ENCODE measurements around the gene MCM6. TPM values are rescaled to one million over a fixed set of nuclear protein-coding genes. Genes with fewer than 3 reads are reported as not detected.
"Not testable (repeated sequence)": the region's sequence is repeated elsewhere in the genome, so short reads cannot be mapped to it uniquely, and the experiment has no call there.

MCM6 gene
- total RNA-seq, 4 donors from 2014 or later, result 5.9 to 9.5 (median 7.1) TPM

DNA sequence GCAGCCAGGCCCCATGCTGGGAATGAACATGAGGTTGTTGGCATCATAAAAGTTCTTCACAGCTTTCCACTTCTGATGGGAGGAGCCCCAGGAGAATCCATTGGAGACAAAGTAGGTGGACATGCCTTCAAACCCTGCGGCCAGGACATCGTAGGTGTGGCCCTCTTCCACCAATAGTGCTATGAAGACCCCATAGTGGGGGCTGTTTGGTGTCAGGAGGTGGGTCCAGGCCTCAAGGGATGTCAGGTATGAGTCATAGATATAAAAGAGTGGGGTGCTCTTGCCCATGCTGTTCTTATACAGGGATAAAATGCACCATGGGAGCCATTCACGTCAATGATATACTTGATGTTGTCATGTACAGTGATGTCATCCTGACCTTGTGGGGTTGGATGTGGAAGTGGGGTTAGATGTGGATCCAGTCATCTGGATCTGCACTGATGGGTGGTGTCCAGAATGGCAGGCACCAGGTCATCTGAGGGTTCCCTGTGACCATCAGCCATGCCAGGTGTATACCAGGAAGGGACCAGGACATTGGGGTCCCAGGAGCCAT is 22.1 kb upstream of the MCM6 start:
- H3K27ac ChIP-seq, result no peak overlapping the region
- 96 to 100% methylated on average over 3 of the region's 3 CpGs for WGBS, 2 donors
- TF ChIP-seq POLR2A (IDR thresholded peaks at IDR 0.05), result no peak
- TF ChIP-seq, protein P1, sequence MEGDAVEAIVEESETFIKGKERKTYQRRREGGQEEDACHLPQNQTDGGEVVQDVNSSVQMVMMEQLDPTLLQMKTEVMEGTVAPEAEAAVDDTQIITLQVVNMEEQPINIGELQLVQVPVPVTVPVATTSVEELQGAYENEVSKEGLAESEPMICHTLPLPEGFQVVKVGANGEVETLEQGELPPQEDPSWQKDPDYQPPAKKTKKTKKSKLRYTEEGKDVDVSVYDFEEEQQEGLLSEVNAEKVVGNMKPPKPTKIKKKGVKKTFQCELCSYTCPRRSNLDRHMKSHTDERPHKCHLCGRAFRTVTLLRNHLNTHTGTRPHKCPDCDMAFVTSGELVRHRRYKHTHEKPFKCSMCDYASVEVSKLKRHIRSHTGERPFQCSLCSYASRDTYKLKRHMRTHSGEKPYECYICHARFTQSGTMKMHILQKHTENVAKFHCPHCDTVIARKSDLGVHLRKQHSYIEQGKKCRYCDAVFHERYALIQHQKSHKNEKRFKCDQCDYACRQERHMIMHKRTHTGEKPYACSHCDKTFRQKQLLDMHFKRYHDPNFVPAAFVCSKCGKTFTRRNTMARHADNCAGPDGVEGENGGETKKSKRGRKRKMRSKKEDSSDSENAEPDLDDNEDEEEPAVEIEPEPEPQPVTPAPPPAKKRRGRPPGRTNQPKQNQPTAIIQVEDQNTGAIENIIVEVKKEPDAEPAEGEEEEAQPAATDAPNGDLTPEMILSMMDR (IDR thresholded peaks at IDR 0.05), result no peak
- peaks cover 4 to 5% of the 10 kb centered on the region in 2 donors for H3K4me1 ChIP-seq
- no peaks in the 10 kb centered on the region for H3K36me3 ChIP-seq
- intact Hi-C loops (cut with DNase I), result no loop called here
- no peaks in the 10 kb centered on the region for H3K27me3 ChIP-seq
- H3K4me3 ChIP-seq (replicated peaks in 1 of 3), result no peak overlapping the region
- no peak for DNase-seq
- no peaks in the 10 kb centered on the region for H3K9me3 ChIP-seq

DNA sequence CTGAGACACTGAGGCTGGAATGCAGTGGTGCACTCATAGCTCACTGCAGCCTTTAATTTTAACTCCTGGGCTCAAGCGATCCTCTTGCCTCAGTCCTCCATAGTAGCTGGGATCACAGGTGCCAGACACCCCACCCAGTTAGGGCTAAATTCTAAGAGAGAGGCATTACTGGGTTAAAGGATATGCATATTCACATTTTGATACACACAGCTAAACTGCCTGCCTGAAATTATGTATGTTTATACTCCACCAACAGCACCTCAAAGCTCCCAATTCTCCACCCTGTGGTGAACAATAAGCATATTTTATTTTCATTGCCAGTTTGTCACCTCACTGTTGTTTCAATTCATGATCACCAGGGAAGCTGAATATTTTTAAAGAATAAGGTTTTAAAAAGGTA is 18.7 kb upstream of the MCM6 start:
- Histone ChIP-seq H3K27ac (no peak overlapping the region), H3K36me3 (no peaks in the 10 kb centered on the region), H3K27me3 (no peaks in the 10 kb centered on the region), H3K9me3 (no peaks in the 10 kb centered on the region), H3K4me3 (replicated peaks in 1 of 3) (no peak overlapping the region), H3K4me1 (peaks cover 4 to 5% of the 10 kb centered on the region in 2 donors)
- no peak for DNase-seq
- TF ChIP-seq, protein P1 (IDR thresholded peaks at IDR 0.05), result no peak
- no peak for TF ChIP-seq POLR2A (IDR thresholded peaks at IDR 0.05)
- 89 to 93% methylated on average over 1 of the region's 1 CpG for WGBS, 2 donors
- intact Hi-C loops (cut with DNase I), result no loop called here

DNA sequence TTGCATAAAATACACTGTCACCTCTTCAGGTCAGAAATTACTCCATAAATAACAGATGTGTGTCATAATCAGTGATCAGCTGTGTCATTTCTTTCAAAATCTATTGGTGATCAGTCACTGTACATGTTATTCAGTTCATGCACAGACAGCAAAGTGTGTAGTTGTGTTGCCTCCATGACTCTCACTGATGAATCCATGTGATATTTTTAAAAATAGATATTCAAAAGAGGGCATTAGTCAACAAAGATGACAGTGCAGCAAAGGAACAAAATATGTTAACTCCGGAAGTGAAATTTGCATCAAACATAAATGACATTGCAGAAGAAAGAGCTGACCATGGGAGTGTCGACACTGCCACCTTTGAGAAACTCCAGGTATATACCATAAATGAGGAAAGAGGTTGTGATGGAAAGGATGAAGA is 17.1 kb upstream of the MCM6 start:
- 89 to 91% methylated on average over 2 of the region's 2 CpGs for WGBS, 2 donors
- DNase-seq, result no peak
- no peak overlapping the region for H3K4me3 ChIP-seq (replicated peaks in 1 of 3)
- no peaks in the 10 kb centered on the region for H3K36me3 ChIP-seq
- no peak overlapping the region for H3K27ac ChIP-seq
- no peaks in the 10 kb centered on the region for H3K9me3 ChIP-seq
- no peak for TF ChIP-seq POLR2A (IDR thresholded peaks at IDR 0.05)
- TF ChIP-seq, protein P1 (IDR thresholded peaks at IDR 0.05), result no peak
- intact Hi-C loops (cut with DNase I), result no loop called here
- H3K4me1 ChIP-seq, result no peaks in the 10 kb centered on the region
- H3K27me3 ChIP-seq, result no peaks in the 10 kb centered on the region

DNA sequence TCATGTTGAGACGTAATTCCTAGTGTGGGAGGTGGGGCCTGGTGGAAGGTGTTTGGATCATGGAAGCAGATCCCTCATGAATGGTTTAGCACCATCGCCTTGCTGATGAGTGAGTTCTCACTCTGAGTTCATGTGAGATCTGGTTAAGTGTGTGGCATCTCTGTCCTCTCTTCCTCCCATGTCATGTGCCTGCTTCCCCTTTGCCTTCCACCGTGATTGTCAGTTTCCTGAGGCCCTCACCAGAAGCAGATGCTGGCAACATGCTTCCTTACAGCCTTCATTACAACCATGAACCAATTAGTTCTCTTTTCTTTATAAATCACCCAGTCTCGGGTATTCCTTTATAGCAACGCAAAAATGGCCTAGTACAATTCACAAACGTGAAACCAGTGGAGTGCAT is 14.6 kb upstream of the MCM6 start:
- WGBS, 2 donors, result 79 to 83% methylated on average over 6 of the region's 6 CpGs
- no peak for TF ChIP-seq POLR2A (IDR thresholded peaks at IDR 0.05)
- TF ChIP-seq, protein P1 (IDR thresholded peaks at IDR 0.05), result no peak
- no peak overlapping the region for H3K27ac ChIP-seq
- no peak for DNase-seq
- no peaks in the 10 kb centered on the region for H3K36me3 ChIP-seq
- H3K9me3 ChIP-seq, result no peaks in the 10 kb centered on the region
- no peak overlapping the region for H3K4me3 ChIP-seq (replicated peaks in 1 of 3)
- no peaks in the 10 kb centered on the region for H3K27me3 ChIP-seq
- no peaks in the 10 kb centered on the region for H3K4me1 ChIP-seq
- intact Hi-C loops (cut with DNase I), result no loop called here

DNA sequence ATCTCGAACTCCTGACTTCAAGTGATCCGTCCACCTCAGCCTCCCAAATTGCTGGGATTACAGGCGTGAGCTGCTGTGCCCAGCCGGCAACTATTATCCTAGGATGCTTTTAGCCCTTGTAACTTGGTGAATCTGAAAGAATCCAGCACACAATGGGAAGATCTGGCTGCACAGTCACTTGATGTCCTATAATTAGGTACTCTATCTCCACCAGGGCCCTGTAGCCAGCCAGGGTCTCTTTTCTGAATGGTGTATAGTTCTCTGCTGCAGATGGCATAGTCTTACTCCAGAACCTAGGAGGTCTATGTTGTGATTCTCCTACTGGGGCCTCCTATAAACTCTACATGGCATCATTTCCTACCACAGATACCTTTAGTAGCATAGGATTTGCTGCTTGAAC is 13.9 kb upstream of the MCM6 start:
- 96 to 98% methylated on average over 4 of the region's 4 CpGs for WGBS, 2 donors
- no peak for TF ChIP-seq POLR2A (IDR thresholded peaks at IDR 0.05)
- TF ChIP-seq, protein P1 (IDR thresholded peaks at IDR 0.05), result no peak
- Histone ChIP-seq H3K27me3 (no peaks in the 10 kb centered on the region), H3K27ac (no peak overlapping the region), H3K9me3 (no peaks in the 10 kb centered on the region), H3K4me3 (replicated peaks in 1 of 3) (no peak overlapping the region), H3K4me1 (no peaks in the 10 kb centered on the region), H3K36me3 (no peaks in the 10 kb centered on the region)
- intact Hi-C loops (cut with DNase I), result no loop called here
- no peak for DNase-seq

DNA sequence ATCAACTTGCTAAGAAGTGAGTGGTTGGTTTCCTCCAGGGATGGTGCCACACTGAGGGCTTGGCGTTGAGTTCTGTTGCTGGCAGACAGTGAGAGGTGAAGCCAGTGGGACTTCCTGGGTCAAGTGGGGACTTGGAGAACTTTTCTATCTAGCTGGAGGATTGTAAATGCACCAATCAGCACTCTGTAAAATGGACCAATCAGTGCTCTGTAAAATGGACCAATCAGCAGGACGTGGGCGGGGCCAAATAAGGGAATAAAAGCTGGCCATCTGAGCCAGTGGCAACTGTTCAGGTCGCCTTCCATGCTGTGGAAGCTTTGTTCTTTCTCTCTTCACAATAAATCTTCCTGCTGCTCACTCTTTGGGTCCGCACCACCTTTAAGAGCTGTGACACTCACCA is 12.3 kb upstream of the MCM6 start:
- H3K27me3 ChIP-seq; H3K36me3 ChIP-seq; H3K27ac ChIP-seq; intact Hi-C loops (cut with DNase I); H3K4me1 ChIP-seq; H3K9me3 ChIP-seq; DNase-seq; H3K4me3 ChIP-seq (replicated peaks in 1 of 3): not testable (repeated sequence)
- 96 to 97% methylated on average over 5 of the region's 5 CpGs for WGBS, 2 donors

All from thyroid gland (tissue), 4 donors.